Lower leg skin (tissue), 3 donors: ENCODE data around the gene HS6ST3.

Source experiments
- POLR2A ChIP-seq, 2 donors: fragments of 450-650 bp; IDR thresholded peaks; one replicate each; pipeline ENCODE4 v1.6.1; 2016 to 2017; ENCODE audit warnings: antibody characterized with exemption in 2 of 2, mild to moderate bottlenecking in 1 of 2, moderate library complexity in 1 of 2
- TF ChIP-seq, protein P1 (sequence below), 3 donors: fragments of 450-650 bp; IDR thresholded peaks; one replicate each; pipeline ENCODE4 v1.5.1; 2016; ENCODE audit warnings: antibody characterized with exemption in 3 of 3, mild to moderate bottlenecking in 3 of 3, moderate library complexity in 2 of 3

DNA sequence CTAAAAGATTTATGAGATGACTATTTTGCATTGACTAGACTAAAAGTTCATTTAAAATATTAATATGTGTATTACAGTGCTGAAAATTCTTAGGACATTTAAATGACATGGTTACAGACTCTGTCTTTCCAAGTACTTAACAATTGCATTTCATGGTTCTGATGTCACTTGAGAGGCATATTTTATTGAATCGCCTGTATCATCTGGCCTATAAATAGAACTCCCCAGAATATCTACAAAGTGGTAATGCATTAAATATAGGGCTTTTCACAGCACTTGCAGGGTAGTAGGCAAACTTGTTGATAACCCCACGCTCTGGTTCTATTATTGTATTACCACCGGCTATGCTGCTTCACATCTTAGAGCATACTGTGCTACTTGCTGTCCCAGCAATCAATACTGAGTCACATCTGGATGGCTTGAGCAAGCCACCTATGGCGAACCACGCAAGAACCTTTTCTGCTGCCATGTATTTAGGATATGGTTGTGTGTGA is 400.6 kb downstream of the HS6ST3 start:
- TF ChIP-seq, protein P1, sequence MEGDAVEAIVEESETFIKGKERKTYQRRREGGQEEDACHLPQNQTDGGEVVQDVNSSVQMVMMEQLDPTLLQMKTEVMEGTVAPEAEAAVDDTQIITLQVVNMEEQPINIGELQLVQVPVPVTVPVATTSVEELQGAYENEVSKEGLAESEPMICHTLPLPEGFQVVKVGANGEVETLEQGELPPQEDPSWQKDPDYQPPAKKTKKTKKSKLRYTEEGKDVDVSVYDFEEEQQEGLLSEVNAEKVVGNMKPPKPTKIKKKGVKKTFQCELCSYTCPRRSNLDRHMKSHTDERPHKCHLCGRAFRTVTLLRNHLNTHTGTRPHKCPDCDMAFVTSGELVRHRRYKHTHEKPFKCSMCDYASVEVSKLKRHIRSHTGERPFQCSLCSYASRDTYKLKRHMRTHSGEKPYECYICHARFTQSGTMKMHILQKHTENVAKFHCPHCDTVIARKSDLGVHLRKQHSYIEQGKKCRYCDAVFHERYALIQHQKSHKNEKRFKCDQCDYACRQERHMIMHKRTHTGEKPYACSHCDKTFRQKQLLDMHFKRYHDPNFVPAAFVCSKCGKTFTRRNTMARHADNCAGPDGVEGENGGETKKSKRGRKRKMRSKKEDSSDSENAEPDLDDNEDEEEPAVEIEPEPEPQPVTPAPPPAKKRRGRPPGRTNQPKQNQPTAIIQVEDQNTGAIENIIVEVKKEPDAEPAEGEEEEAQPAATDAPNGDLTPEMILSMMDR (IDR thresholded peaks at IDR 0.05): no peak
- no peak for TF ChIP-seq POLR2A (IDR thresholded peaks at IDR 0.05)
